Ovary (tissue), 3 donors: ENCODE measurements around the gene GPR158.

Experiments
- EP300 ChIP-seq: sonication (generic); formaldehyde crosslinking; IDR thresholded peaks from one replicate; pipeline ENCODE4 v1.6.1; 2017; ENCODE audit warnings: antibody characterized with exemption
- POLR2A ChIP-seq: fragments of 450-650 bp; IDR thresholded peaks from one replicate; pipeline ENCODE4 v1.6.1; 2017; ENCODE audit warnings: antibody characterized with exemption, mild to moderate bottlenecking, moderate library complexity
- TF ChIP-seq, protein P1 (sequence below), 3 donors: fragments of 450-650 bp in 2 of 3; fragments of 200-600 bp in 1 of 3; IDR thresholded peaks; one replicate each; pipeline versions ENCODE4 v1.5.1 to v1.8.0; 2016 to 2022; ENCODE audit warnings: antibody characterized with exemption in 3 of 3, mild to moderate bottlenecking in 1 of 3
- donor health status: DM: no; HTN: no; CAD: no.

DNA sequence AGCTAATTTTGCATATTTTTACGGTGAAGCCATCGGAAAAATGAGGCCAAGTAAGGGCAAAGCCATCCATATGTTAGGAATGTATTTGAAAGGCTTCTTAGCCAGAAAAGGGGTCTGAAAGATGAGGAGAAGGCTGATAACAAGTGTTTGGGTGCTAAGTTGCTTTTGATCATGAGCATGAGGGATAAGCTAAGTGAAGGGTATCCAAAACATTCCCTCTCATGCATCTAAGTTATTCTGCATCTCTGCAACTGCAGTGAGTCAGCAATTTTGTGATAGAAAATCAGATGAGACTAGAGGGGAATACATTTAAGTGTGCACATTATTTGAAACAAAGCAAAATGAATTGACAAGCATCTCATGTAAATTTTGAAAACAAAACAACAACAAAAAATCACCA is 282.8 kb downstream of the GPR158 start:
- TF ChIP-seq, protein P1, sequence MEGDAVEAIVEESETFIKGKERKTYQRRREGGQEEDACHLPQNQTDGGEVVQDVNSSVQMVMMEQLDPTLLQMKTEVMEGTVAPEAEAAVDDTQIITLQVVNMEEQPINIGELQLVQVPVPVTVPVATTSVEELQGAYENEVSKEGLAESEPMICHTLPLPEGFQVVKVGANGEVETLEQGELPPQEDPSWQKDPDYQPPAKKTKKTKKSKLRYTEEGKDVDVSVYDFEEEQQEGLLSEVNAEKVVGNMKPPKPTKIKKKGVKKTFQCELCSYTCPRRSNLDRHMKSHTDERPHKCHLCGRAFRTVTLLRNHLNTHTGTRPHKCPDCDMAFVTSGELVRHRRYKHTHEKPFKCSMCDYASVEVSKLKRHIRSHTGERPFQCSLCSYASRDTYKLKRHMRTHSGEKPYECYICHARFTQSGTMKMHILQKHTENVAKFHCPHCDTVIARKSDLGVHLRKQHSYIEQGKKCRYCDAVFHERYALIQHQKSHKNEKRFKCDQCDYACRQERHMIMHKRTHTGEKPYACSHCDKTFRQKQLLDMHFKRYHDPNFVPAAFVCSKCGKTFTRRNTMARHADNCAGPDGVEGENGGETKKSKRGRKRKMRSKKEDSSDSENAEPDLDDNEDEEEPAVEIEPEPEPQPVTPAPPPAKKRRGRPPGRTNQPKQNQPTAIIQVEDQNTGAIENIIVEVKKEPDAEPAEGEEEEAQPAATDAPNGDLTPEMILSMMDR (IDR thresholded peaks at IDR 0.05) = no peak
- TF ChIP-seq POLR2A = no peak
- no peak for TF ChIP-seq EP300
